Stimulated activated CD8-positive, alpha-beta memory T cell treated with anti-CD3 and anti-CD28 coated beads, Interleukin-15, amount 100 ng/mL, for 48 hours (primary cell): ENCODE data around the gene ZNF160.
"Not testable (repeated sequence)": the region's sequence is repeated elsewhere in the genome, so short reads cannot be mapped to it uniquely, and the experiment has no call there.

Experiments
- DNase-seq, 2 donors: peaks; one replicate each; pipeline ENCODE4 v3.0.0-alpha.2; 2020; ENCODE audit warnings: low read depth in 2 of 2

The ZNF160 gene

DNA sequence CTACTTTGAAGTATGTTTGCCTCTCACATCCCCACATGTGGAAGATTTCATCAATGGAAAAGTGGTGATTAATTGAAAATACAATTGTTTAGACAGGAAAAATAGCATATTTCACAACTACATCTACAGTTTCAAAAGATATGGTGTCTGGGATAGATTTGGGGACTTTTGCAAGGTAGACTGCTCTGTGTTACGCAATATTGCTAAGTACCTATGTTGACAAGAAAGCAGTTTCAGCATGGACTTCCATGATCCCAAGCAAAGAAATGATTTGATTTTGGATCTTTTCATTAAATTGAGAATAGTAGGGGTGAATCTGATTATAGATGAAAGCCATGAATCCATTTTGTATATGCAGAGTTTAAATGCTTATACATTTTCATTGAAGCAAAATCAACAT, 10.5 kb downstream of the ZNF160 start:
- DNase-seq: no peak

DNA sequence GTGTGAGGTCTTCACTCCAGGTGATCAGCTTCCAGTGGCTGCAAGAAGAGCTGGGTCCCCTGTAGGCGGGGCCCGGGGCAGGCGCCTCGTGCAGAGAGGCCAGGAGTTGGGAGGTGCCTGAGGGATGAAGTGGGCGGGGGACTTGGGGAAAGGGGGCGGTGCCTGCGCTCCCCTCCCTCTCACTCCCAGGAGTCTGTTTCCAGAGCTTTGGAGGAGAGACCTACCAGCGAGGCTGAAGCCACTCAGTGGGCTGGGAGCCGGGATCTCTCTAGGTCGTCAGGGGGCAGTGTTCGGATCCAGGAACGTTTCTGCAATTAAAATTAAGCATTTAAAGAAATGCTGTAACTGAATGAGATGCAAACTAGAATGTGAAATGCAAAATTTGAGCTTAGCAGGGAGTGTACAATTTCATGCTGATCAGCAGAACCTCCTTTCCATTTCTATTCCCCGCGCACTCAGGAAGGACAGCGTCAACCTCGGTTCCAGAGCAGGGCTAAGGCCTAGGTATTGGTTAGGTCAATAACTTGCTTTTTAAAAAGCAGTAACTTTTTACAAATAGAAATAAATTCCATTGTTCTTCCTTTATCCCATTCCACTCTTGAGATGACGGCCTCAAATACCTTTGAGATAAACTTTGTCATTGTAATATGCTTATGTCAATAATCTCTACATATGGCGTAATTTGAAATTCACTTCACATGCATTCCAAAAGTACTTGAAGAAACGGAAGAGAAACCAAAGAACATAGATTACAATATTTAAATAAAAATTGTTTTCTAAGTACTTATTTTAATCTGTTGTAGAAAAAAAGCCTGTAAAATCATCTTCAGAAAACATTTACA, 11.6 kb downstream of the ZNF160 start:
- no peak for DNase-seq

DNA sequence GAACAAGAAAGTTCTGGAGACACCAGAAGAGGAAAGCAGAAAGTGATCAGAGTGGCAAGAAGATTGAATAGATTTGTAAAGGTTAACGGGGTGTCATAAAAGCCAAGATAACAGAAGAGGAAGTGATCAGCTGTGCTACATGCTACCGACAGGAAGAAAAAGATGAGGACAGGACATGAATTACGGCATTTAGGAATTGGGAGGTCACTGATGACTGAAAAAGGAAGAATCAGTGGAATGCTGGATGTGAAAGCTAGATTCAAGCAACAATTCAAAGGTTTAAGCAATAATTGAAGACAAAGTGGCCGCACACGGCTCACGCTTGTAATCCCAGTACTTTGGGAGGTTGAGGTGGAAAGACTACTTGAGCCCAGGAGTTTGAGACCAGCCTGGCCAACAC, 15.1 kb downstream of the ZNF160 start:
- DNase-seq: no peak

- DNase-seq: no peak
Observed at GRCh38 chr19:53086949-53087348, 16.3 kb downstream of the ZNF160 start.

DNA sequence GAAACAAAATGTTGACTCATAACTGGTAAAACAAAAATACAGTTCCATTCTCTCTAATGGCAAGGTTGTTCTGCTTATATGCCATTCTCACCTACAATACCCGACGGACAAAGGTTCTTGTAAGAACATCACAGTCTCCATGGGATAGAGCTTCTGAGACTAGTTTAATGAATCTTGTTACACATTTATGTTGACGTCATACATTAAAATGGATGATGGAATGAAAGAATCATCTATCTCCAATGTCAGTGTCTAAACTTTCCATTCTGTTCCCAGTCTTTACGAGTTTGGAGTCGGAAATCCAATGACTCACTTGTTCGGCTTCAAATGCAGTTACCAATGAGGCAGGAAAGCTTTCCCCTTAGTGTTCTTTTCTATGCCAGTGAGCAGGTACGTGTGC, 17.7 kb downstream of the ZNF160 start:
- DNase-seq: no peak

DNA sequence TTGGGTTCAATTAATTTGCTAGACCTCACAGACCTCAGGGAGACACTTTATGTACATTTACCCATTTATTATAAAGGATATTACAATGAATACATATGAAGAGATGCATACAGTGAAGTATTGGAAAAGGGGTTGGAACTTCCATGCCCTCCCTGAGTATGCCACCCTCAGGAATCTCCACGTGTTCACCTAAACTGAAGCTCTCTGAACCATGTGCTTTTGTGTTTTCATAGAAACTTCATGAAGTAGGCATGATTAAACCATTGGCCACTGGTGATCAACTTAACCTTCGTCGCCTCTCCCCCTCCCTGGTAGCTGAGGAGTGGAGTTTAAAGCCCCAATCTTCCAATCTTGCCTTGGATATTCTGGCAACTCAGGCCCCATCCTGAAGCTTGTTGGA, 20.3 kb downstream of the ZNF160 start:
- no peak for DNase-seq

- no peak for DNase-seq
Observed at GRCh38 chr19:53079313-53079924, 23.8 kb downstream of the ZNF160 start.

GRCh38 chr19:53078668-53079067, 24.6 kb downstream of the ZNF160 start:
- no peak for DNase-seq

DNA sequence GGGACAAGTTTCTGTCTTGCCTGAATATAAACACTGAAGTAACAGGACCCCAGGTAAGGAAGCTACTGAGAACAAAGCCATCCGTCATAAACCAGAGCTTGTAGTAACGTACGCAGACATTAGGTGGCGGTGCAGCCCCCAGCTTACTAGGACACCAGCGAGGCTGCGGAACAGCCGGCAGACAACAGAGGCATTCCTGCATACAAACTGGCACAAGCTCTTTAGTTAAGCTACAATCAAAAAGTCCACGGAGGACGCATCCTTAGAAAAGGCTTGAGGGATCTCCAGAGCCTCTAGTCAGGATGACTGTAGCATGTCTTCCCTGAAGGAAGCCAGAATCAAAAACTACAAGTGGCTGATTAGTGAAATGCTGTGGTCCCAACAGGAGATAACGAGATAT, 26.2 kb downstream of the ZNF160 start:
- no peak for DNase-seq

DNA sequence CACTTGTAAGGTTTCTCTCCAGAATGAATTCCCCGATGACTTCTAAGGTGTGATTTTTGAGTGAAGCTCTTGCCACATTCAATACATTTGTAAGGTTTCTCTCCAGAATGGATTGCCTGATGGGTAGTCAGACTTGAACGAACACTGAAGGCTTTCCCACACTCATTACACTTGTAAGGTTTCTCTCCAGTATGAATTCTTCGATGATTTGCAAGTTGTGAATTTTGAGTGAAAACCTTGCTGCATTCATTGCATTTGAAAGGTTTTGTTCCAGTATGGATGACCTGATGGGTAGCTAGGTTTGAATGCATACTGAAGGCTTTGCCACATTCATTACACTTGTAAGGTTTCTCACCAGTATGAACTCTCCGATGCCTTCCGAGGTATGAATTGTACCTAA, 34.4 kb downstream of the ZNF160 start:
- DNase-seq: no peak

GRCh38 chr19:53068199-53068598, 35.0 kb downstream of the ZNF160 start:
- no peak for DNase-seq

DNA sequence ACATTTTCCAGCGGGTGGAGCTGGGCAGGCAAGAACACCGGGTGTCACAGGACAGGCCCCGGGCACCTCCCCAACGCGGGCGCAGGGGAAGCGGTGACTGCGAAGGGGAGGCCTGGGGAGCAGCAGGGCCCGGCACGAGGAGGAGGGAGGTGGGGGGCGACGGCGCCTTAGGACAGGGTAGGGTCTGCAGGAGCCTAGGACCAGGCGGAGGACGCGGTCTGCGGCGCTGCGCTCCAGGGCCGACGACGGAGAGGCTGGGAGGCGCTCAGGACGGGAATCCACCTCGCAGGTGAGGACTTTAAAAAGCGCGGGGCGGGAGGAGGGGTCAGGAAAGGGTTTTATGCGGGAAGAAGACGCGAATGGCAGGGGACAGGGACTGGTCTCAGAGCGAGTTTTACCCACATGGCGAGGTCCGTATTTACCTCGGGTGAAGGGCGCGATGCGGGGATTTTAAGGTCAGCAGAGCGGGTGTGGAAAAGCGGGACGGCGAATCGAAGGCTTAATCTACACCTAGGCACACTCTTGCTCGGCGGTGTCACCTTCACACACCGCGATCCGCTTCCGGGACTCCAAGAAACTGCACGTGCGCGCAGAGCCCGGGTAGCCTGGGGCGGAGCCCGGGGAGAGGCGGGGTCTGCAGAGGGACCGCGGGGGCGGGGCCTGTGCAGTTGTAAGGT, 45.2 kb downstream of the ZNF160 start:
- DNase-seq: no peak

- no peak for DNase-seq
Observed at GRCh38 chr19:53055117-53055516, 48.1 kb downstream of the ZNF160 start.

DNA sequence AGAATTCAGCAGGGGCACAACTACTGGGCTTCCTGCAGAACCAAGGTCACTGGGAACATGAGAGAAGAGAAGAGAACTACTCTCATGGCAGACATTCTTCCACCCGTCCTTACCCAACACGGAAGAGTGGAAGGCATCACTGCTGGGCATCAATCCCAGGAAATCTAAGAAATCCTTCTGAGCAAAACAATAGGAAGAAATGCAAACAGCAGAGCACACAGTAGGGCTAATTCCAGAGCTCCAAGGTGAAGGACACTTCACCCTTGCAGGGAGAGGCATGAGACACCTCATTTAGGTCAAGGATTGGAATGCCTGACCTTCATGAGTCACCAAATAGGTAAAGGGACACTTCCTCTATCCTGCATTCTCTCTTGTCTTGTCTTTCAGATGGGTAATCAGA, 55.8 kb downstream of the ZNF160 start:
- DNase-seq: no peak

- DNase-seq: no peak
Observed at GRCh38 chr19:53045536-53045935, 57.7 kb downstream of the ZNF160 start.

DNA sequence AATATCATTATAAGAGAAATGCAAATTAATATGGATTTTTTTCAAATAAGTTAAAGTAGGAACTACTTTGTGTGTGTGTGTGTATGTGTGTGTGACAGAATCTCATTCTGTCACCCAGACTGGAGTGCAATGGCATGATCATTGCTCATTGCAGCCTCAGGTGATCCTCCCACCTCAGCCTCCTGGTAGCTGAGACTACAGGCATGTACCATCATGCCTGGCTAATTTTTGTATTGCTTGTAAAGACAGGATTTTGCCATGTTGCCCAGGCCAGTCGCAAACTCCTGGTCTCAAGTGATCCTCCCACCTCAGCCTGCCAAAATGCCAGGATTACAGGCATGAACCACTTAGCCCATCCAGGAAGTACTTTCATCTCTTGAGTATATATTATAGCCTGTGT, 61.9 kb downstream of the ZNF160 start:
- DNase-seq: no peak

GRCh38 chr19:53037101-53038097, 65.8 kb downstream of the ZNF160 start:
- DNase-seq: no peak

- no peak for DNase-seq
Observed at GRCh38 chr19:53034948-53035675, 68.1 kb downstream of the ZNF160 start.

GRCh38 chr19:53034054-53034453, 69.2 kb downstream of the ZNF160 start:
- DNase-seq: no peak

- not testable (repeated sequence) for DNase-seq
Observed at GRCh38 chr19:53028306-53028705, 74.9 kb downstream of the ZNF160 start.

GRCh38 chr19:53019684-53020083, 83.5 kb downstream of the ZNF160 start:
- no peak for DNase-seq
